ENCODE measurements around the gene MANF.
"Not testable (repeated sequence)": the region's sequence is repeated elsewhere in the genome, so short reads cannot be mapped to it uniquely, and the experiment has no call there.

Gene MANF

GRCh38 chr3:51373658-51374421, 11.3 kb upstream of the MANF start:
- DNase-seq: no peak

DNA sequence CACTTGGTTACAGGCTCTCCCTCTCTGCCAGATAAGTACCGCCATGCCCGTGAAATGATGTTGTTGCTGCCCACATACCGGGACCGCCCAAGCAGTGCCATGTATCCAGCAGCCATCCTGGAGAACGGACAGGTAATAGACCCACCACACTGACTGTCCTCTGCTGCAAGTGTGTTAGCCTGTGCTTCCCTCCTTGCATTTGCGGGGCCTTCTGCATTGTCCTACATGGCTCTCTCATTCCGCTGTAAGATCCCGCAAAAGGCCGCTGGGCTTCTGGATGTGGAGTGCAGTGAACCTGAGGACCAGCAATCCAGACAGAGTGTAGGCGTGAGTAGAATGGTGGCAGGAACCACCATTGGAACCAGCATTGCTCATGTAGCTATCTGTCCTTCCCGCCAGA, 10.6 kb upstream of the MANF start:
- no peak for DNase-seq

DNA sequence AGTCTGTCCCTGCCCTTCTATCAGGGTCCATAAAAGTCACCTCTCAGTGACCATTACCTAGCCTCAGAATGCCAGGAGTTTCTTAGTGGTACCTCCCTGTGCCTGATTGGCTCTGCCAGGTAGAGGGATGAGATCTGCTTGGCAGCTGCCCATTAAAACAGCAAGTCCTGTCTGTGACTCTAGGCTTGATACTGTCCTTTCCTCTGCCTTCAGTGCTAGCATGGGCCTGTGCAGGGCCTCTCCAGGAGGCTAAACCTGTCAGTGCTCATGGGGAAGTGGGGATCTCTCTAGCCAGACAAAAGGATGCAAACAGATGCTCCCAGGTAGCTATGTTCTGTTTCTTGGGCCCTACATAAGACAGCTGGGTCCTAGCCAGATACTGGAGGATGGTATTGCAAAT, 10.0 kb upstream of the MANF start:
- DNase-seq: no peak

DNA sequence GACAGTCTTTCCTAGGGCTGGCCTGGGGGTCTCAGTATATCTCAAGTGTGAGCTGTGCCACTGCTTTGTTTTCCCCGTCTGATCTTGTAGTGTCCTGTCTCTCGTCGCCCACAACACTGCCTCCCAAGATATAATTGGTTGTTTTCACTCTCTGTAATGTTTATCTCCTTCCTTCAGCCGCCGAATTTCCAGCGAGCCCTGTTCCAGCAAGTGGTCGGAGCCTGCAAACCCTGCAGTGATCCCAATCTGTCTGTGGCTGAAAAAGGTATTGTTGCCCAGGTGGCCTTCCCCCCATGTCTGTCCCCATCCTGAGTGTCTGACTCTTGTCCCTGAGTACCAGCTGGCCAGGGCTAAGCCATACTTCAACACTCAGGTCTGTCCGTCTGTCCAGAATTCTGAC, 9.5 kb upstream of the MANF start:
- no peak for DNase-seq

DNA sequence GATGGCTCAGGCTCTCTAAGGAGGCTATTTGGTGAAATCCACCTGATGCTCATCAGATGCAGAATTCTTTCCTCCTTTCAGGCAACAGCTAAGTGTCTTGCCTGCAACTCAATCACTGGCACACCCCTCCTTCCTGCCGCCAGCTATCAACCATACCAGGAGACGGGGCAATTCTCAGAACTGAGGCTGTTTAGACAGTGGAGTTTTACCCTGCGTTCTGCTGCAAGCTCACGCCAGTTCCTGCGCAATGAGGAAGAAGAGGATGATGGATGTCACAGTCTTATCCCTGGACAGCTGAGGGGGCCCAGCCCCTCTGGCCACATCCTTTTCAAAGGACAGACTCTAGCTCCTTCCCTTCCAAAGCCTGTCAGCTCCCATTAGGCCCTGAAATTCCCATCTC, 7.0 kb upstream of the MANF start:
- no peak for DNase-seq

GRCh38 chr3:51378726-51379125, 6.4 kb upstream of the MANF start:
- DNase-seq: no peak

- no peak for DNase-seq
Measured at GRCh38 chr3:51379301-51379700, 5.8 kb upstream of the MANF start.

DNA sequence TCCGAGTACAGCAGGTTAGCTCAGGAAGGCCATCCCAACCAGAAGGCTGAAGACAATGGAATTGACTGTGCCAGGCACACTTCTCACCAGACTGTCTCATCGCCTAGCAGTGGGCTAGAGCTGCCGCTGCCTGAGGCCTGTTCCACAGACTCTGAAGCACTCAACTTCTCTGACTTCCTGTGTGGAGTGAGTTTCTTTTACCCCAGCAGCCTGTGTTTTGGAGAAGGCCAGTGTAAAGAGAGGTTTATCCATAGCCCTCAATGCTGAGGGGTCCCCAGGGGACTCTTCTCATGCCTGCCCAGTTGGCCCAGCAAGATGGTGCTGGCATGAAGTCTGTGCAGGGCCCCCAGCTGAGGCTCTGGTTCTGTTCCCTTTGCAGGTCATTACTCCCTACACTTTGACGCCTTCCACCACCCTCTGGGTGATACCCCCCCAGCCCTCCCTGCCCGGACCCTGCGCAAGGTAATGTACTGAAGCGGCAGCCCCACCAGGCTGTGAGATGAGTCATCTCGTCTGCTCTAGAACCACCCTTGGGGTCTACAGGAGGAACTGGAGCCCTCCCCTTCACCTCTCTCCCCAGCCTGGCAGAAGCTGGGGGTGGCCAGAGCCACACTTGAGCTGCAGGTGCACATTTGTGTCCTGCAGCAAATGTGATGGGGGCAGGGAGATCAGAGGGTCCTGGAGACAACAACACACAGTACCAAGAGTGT, 5.2 kb upstream of the MANF start:
- DNase-seq: no peak

DNA sequence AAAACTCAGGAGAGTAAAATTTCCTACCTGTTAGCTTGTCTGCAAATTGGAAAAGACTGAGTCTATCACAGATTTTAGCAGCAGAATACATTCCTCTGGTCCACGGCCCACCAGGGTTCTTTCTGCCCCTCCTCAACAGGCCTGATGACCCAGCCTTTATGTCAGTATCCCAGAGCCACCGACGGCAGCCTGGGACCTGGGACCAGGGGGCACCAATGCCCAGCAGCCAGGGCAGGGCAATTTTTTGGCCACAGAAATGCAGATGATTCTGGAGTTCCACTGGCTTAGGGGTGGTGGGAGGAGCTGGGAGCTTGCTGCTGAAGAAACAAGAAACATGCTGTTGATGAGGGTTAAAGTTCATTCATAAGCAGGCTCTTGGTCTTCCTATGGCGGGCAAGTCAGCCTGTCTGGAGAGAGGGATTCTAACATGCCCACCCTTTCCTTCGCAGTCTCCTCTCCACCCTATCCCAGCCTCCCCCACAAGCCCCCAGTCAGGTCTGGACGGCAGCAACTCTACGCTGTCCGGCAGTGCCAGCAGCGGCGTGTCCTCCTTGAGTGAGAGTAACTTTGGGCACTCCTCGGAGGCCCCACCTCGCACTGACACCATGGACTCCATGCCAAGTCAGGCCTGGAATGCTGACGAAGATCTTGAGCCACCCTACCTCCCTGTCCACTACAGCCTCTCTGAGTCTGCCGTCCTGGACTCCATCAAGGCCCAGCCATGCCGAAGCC, 4.3 kb upstream of the MANF start:
- no peak for DNase-seq

GRCh38 chr3:51381333-51381705, 3.8 kb upstream of the MANF start:
- no peak for DNase-seq

GRCh38 chr3:51382076-51382745, 2.9 kb upstream of the MANF start:
- DNase-seq: no peak

- DNase-seq: no peak
Measured at GRCh38 chr3:51382947-51383578, 2.0 kb upstream of the MANF start.

- no peak for DNase-seq
Measured at GRCh38 chr3:51384055-51384725, 901 bp upstream of the MANF start.

GRCh38 chr3:51385621-51386091, 565 bp downstream of the MANF start:
- DNase-seq: no peak

DNA sequence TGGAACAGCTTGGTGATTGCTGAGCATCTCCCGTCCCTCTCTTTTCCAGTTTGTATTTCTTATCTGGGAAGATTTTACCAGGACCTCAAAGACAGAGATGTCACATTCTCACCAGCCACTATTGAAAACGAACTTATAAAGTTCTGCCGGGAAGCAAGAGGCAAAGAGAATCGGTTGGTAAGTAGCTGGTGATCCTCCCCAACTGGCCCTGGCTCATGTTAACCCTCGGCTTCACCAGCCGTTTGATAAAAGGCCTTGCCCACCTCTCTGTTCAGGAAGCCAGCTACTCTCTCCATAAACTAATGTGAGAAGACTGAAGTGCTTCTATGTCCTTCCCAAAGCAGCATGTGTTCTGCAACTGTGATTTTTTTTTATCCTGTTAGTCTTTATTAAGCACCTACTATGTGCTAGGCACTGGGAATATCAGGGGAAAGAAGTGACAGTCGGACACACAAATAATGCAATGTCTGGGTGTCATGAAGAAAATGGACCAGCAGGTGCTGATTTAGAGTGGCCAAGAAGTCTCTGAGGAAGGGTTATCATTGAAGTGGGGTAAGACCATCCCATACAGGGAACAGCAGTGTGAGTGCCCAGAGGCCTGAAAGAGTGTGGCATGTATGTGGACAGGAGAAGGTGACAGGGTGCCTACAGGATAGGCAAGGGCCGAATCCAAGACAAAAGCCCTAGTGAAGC, 1.2 kb downstream of the MANF start:
- no peak for DNase-seq

DNA sequence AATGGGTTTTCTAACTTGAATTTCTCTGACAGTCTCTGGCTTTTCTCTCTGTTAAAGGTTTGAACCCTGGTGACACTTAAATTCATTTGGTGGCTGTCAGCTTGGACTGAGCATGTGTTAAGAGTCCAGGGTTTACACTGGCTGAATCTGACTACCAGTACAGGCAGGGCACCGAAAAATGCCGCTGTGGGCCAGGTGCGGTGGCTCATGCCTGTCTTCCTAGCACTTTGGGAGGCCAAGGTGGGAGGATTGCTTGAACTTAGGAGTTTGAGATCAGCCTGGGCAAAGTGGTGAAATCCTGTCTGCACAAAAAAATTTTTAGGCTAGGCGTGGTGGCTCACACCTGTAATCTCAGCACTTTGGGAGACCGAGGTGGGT, 1.8 kb downstream of the MANF start:
- DNase-seq: no peak

- not testable (repeated sequence) for DNase-seq
Measured at GRCh38 chr3:51387281-51387680, 2.2 kb downstream of the MANF start.

- DNase-seq: no peak
Measured at GRCh38 chr3:51388286-51389029, 3.4 kb downstream of the MANF start.

DNA sequence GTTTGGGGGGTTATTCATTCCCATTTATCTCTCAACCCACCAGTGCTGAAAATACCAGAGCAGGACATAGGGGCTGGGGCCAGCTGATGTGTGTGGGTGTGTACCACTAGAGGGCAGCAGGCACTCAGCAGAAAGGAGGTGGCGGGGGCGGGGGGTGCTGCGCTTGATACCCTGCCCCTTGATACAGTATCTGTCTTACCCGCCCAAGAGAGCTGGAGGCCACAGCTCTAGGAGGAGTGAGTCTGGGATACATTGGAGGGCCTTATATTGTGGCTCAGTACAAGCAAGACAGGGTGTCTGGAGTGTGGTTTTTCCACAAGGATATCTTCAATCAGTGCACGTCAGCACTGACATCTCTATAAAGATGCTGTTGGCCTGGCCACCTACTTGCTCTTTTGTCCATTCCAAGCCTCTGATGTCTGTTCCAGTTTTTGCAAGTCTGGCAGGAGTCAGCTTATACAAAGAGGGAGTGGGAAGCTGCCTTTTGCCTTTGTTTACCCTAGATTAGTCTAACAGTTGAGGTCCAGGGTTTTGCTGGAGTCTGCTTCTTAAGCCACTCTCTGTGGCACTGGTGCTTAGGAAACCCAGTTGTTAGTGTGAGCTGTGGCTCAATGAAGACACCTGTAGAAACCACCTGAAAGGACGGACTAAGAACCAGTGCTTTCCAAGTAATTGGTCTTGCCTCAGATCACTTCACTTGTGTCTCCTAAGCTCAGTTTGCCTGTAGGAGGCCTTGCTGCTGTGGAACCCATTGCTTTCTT, 4.5 kb downstream of the MANF start:
- DNase-seq: peak; percentile 33

Data from activated effector memory CD4-positive, alpha-beta T cell treated with Interleukin-2 at 50 U/mL for 16 hours (primary cell).